VCaP (cell line): ENCODE data around the gene NEGR1.

Experiments
- H3K27ac ChIP-seq: fragments of 450-650 bp; 2 replicates; pipeline ENCODE4 v1.5.1; 2017
- CTCF ChIP-seq: fragments of 450-650 bp; conservative IDR thresholded peaks from 2 replicates; pipeline ENCODE4 v1.5.1; 2017; ENCODE audit warnings: mild to moderate bottlenecking, moderate library complexity

Gene NEGR1

DNA sequence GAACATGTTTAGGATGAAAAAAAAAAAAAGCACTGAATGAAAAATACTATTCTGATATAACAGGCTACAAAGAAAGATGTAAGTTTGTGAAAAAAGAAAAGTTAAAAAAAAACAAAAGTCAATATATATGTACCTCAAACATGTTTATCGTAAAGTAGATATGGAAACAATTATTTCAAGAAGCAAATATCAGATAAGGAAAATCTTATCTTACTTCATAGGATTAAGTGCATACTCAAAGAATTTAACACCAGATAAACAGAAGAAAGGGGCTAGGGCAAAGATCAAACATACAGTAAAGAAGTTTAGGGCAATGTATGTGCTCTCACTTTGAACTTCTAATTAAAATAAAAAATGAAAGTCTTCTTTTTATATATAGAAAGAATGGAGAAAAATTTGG lies 75.3 kb downstream of the NEGR1 start:
- H3K27ac ChIP-seq = no peak overlapping the region
- no peak for TF ChIP-seq CTCF

DNA sequence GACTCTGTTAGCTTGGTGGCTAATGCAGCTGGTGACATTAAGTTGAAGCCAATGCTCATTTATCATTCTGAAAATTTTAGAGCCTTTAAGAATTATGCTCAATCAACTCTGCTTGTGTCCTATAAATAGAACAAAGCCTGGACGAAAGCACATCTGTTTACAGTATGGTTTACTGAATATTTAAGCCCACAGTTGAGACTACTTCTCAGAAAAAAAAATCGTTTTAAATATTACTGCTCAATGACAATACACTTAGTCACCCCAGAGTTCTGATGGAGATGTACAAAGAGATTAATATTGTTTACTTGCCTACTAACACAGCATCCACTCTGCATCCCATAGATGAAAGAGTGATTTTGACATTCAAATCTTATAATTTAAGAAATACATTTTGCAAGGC lies 79.6 kb downstream of the NEGR1 start:
- H3K27ac ChIP-seq = no peak overlapping the region
- TF ChIP-seq CTCF = no peak

- no peak overlapping the region for H3K27ac ChIP-seq
- TF ChIP-seq CTCF = no peak
Observed at GRCh38 chr1:72197786-72198185, 84.6 kb downstream of the NEGR1 start.

GRCh38 chr1:72186733-72187307 lies 95.5 kb downstream of the NEGR1 start:
- TF ChIP-seq CTCF = peak; percentile 67
- H3K27ac ChIP-seq = no peak overlapping the region

GRCh38 chr1:72184099-72184701 lies 98.1 kb downstream of the NEGR1 start:
- TF ChIP-seq CTCF = no peak
- H3K27ac ChIP-seq = no peak overlapping the region

- H3K27ac ChIP-seq = no peak overlapping the region
Observed at GRCh38 chr1:72182859-72183258, 99.5 kb downstream of the NEGR1 start.

GRCh38 chr1:72178266-72178665 lies 104.1 kb downstream of the NEGR1 start:
- no peak overlapping the region for H3K27ac ChIP-seq

More at GRCh38 chr1:72182859-72183258, 99.5 kb downstream of the NEGR1 start:
- TF ChIP-seq CTCF = no peak

More at GRCh38 chr1:72178266-72178665, 104.1 kb downstream of the NEGR1 start:
- TF ChIP-seq CTCF = no peak
